ENCODE data around the gene PNRC2. TPM values are rescaled to one million over a fixed set of nuclear protein-coding genes. Genes with fewer than 3 reads are reported as not detected.
A peak's percentile ranks its signal among the peaks of the same experiment; 100 is the strongest.

Gene PNRC2
- total and polyA plus RNA-seq, 2 of the 13 experiments (the other 11 are each of a cell fraction or from before 2014, with no cell fraction given) = 74.9 to 97.5 TPM

GRCh38 chr1:23916209-23917131, 43.2 kb upstream of the PNRC2 start (continued):
- TF ChIP-seq AFF4 (CRISPR knock-in tag; IDR thresholded peaks at IDR 0.05) (no peak), TRIM22 (IDR thresholded peaks at IDR 0.05) (no peak), AKAP8 (CRISPR knock-in tag; IDR thresholded peaks at IDR 0.05) (no peak), NONO (IDR thresholded peaks at IDR 0.05) (no peak), NONO (CRISPR knock-in tag; conservative IDR thresholded peaks at IDR 0.05) (no peak), PPARG (CRISPR knock-in tag; conservative IDR thresholded peaks at IDR 0.05) (peak; percentile 53; the same call in 1 of the 2 replicates), POGZ (CRISPR knock-in tag; IDR thresholded peaks at IDR 0.05) (no peak), KDM4B (CRISPR knock-in tag; IDR thresholded peaks at IDR 0.05) (no peak), SALL1 (CRISPR knock-in tag; IDR thresholded peaks at IDR 0.05) (peak; percentile 57), ZNF543 (CRISPR knock-in tag; IDR thresholded peaks at IDR 0.05) (no peak), ZNF143 (CRISPR knock-in tag; IDR thresholded peaks at IDR 0.05) (peak; percentile 61; the same call in 1 of the 2 replicates), THAP11 (CRISPR knock-in tag; IDR thresholded peaks at IDR 0.05) (0 out of 2 replicates have a peak, but pooled peaks have one; percentile 24), SMC3 (IDR thresholded peaks at IDR 0.05; ENCODE audit: low read length) (peak; percentile 80), NR2F6 (IDR thresholded peaks at IDR 0.05) (no peak), NR2F6 (CRISPR knock-in tag; IDR thresholded peaks at IDR 0.05) (no peak)
- TF ChIP-seq, protein P1, sequence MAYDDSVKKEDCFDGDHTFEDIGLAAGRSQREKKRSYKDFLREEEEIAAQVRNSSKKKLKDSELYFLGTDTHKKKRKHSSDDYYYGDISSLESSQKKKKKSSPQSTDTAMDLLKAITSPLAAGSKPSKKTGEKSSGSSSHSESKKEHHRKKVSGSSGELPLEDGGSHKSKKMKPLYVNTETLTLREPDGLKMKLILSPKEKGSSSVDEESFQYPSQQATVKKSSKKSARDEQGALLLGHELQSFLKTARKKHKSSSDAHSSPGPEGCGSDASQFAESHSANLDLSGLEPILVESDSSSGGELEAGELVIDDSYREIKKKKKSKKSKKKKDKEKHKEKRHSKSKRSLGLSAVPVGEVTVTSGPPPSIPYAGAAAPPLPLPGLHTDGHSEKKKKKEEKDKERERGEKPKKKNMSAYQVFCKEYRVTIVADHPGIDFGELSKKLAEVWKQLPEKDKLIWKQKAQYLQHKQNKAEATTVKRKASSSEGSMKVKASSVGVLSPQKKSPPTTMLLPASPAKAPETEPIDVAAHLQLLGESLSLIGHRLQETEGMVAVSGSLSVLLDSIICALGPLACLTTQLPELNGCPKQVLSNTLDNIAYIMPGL (CRISPR knock-in tag; IDR thresholded peaks at IDR 0.05; ENCODE audit: borderline replicate concordance in 1 of 2, low read depth in 1 of 2) = peak in 1 of 2 experiments; percentile 50; a peak in 1 of 4 replicates
- TF ChIP-seq, protein P2, sequence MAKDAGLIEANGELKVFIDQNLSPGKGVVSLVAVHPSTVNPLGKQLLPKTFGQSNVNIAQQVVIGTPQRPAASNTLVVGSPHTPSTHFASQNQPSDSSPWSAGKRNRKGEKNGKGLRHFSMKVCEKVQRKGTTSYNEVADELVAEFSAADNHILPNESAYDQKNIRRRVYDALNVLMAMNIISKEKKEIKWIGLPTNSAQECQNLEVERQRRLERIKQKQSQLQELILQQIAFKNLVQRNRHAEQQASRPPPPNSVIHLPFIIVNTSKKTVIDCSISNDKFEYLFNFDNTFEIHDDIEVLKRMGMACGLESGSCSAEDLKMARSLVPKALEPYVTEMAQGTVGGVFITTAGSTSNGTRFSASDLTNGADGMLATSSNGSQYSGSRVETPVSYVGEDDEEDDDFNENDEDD (CRISPR knock-in tag; IDR thresholded peaks at IDR 0.05; ENCODE audit: borderline replicate concordance) = peak; percentile 19; the same call in 1 of the 2 replicates
- TF ChIP-seq, protein P3, sequence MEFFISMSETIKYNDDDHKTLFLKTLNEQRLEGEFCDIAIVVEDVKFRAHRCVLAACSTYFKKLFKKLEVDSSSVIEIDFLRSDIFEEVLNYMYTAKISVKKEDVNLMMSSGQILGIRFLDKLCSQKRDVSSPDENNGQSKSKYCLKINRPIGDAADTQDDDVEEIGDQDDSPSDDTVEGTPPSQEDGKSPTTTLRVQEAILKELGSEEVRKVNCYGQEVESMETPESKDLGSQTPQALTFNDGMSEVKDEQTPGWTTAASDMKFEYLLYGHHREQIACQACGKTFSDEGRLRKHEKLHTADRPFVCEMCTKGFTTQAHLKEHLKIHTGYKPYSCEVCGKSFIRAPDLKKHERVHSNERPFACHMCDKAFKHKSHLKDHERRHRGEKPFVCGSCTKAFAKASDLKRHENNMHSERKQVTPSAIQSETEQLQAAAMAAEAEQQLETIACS (CRISPR knock-in tag; IDR thresholded peaks at IDR 0.05) = no peak
- TF ChIP-seq, protein P4, sequence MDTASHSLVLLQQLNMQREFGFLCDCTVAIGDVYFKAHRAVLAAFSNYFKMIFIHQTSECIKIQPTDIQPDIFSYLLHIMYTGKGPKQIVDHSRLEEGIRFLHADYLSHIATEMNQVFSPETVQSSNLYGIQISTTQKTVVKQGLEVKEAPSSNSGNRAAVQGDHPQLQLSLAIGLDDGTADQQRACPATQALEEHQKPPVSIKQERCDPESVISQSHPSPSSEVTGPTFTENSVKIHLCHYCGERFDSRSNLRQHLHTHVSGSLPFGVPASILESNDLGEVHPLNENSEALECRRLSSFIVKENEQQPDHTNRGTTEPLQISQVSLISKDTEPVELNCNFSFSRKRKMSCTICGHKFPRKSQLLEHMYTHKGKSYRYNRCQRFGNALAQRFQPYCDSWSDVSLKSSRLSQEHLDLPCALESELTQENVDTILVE (CRISPR knock-in tag; IDR thresholded peaks at IDR 0.05) = 0 out of 2 replicates have a peak, but pooled peaks have one; percentile 32
